Measurements from ENCODE around the gene SPOCK2. TPM values are rescaled to one million over a fixed set of nuclear protein-coding genes. Genes with fewer than 3 reads are reported as not detected.
"Not testable (repeated sequence)": the region's sequence is repeated elsewhere in the genome, so short reads cannot be mapped to it uniquely, and the experiment has no call there.

The SPOCK2 gene
- total RNA-seq = 10 to 100 TPM in 2 of 4 donors, 1 to 10 TPM in 2; 8.3 to 24.6 (median 16.2) TPM

- ATAC-seq (ENCODE audit: low FRiP score) (no peak), DNase-seq (ENCODE audit: low spot score) (no peak)
- TF ChIP-seq CTCF (IDR thresholded peaks at IDR 0.05) = no peak
Measured at GRCh38 chr10:72087969-72088888, at the start of gene SPOCK2. Gene SPOCK2 (minus strand): TSS chr10:72088551. CDS start chr10:72088328, 223 bp downstream.

- no peak for ATAC-seq (ENCODE audit: low FRiP score)
- TF ChIP-seq CTCF (IDR thresholded peaks at IDR 0.05) = no peak
- DNase-seq (ENCODE audit: low spot score) = no peak
Measured at GRCh38 chr10:72137583-72137982, 49.2 kb upstream of the SPOCK2 start.

- ATAC-seq (ENCODE audit: low FRiP score); DNase-seq (ENCODE audit: low spot score): not testable (repeated sequence)
Measured at GRCh38 chr10:72136225-72136624, 47.9 kb upstream of the SPOCK2 start.

- no peak for TF ChIP-seq CTCF (IDR thresholded peaks at IDR 0.05)
- no peak for DNase-seq (ENCODE audit: low spot score)
- no peak for ATAC-seq (ENCODE audit: low FRiP score)
Measured at GRCh38 chr10:72134785-72135767, 46.7 kb upstream of the SPOCK2 start.

GRCh38 chr10:72133517-72133916, 45.2 kb upstream of the SPOCK2 start:
- TF ChIP-seq CTCF (IDR thresholded peaks at IDR 0.05) = no peak
- no peak for ATAC-seq (ENCODE audit: low FRiP score)
- no peak for DNase-seq (ENCODE audit: low spot score)

GRCh38 chr10:72132854-72133253, 44.5 kb upstream of the SPOCK2 start:
- ATAC-seq (ENCODE audit: low FRiP score) (no peak), DNase-seq (ENCODE audit: low spot score) (no peak)
- no peak for TF ChIP-seq CTCF (IDR thresholded peaks at IDR 0.05)

GRCh38 chr10:72127571-72127970, 39.2 kb upstream of the SPOCK2 start:
- TF ChIP-seq CTCF (IDR thresholded peaks at IDR 0.05) = no peak
- ATAC-seq (ENCODE audit: low FRiP score) (no peak), DNase-seq (ENCODE audit: low spot score) (no peak)
